Spleen (tissue), 7 donors: ENCODE measurements around the gene SCN8A.

Source experiments
- POLR2AphosphoS5 ChIP-seq, 3 donors: sonication (generic); formaldehyde crosslinking; IDR thresholded peaks; one replicate each; pipeline ENCODE4 v1.5.1; 2017; ENCODE audit warnings: antibody characterized with exemption in 3 of 3
- TF ChIP-seq, protein P1 (sequence below), 11 experiments: fragments of 200-600 bp in 7 of 11; fragments of 450-650 bp in 4 of 11; sonication (generic) in 4 of 11; IDR thresholded peaks in 8 of 11; conservative IDR thresholded peaks in 3 of 11; 1 replicate in 7 of 11; 2 replicates in 4 of 11; pipeline versions ENCODE4 v1.4.0 to v1.8.0; 2016 to 2021; ENCODE audit warnings: antibody characterized with exemption in 11 of 11, inconsistent platforms in 4 of 11, mild to moderate bottlenecking in 1 of 11
- donor health status: DM: no; HTN: no; CAD: no; lungs with moderate emphysema.
- donor health status: DM: no; HTN: no; CAD: no.
- donor health status: DM: no; HTN: no; CAD: no.

DNA sequence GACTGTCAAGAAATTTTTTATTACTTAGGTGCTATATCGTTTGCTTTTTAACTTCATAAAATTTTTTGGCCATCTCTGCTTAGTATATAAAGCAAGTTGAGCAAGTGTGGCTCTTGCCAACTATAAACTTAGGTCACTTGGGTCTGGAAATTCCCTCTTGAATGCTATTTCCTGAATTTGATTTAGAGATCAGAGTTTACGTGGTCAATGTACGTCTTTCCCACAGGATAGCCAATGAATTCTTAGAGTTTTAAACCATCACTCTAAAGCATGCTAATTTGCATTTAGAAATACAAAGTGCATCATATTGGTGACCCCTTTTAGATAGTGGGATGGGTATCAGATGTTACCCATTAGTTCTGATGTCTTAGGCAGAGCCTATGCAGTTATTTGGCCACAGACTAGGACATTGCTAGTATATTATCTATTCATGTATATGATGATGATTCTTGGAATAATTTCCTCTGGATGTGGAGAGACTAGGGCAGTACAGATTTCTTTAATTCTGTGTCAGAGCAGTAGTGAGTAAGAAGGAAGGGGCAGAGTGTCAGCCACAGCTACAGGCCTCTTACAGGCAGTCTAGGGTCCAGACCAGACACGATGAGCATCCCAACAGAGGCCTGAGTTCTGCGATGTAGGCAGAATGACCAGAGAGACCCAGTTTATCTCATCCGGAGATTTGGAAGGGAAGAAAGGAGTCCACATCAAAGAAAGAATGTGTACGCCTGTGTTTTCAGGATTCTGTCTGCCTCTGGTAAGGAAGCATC lies 30.3 kb downstream of the SCN8A start:
- TF ChIP-seq, protein P1, sequence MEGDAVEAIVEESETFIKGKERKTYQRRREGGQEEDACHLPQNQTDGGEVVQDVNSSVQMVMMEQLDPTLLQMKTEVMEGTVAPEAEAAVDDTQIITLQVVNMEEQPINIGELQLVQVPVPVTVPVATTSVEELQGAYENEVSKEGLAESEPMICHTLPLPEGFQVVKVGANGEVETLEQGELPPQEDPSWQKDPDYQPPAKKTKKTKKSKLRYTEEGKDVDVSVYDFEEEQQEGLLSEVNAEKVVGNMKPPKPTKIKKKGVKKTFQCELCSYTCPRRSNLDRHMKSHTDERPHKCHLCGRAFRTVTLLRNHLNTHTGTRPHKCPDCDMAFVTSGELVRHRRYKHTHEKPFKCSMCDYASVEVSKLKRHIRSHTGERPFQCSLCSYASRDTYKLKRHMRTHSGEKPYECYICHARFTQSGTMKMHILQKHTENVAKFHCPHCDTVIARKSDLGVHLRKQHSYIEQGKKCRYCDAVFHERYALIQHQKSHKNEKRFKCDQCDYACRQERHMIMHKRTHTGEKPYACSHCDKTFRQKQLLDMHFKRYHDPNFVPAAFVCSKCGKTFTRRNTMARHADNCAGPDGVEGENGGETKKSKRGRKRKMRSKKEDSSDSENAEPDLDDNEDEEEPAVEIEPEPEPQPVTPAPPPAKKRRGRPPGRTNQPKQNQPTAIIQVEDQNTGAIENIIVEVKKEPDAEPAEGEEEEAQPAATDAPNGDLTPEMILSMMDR (IDR thresholded peaks at IDR 0.05 in 8 of 11, conservative IDR thresholded peaks at IDR 0.05 in 3 of 11) = no peak
- TF ChIP-seq POLR2AphosphoS5 (IDR thresholded peaks at IDR 0.05) = no peak
